ENCODE data around the gene C11orf68.

C11orf68 gene

DNA sequence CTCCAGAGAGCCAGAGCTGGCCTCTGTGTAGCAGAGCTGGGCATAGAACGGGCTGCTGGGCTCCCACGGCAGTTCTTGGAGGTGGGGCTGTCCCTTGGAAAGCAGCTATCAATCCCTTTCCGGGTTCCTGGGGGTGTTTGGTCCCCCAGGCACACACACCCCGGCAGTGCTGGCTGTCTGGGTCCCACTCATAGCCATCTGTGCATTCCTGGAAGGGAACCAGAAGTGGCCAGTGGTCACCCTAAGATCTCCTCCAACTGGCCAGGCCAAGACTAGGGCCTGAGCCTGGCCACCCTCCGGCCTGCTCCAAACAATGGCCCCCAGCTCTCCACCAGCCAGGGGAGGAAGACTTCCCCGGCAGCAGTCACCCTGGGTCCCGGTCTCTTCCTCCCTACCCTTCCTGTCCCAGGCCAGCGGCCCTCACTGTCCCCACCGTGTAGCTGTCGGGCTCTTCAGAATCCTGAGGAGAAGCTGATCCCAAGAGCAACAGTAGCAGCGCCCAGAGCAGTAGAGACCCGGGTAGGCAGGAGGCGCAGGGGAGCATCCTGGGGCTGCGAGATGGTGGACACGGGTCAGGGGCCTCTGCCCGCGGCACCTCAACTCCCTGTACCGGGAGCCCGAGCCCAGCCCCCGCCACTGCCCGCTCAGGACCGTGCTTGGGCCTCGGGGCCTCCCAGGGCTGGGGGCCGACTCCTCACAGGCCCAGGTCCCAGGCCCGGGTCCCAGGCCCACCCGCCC, 46.9 kb downstream of the C11orf68 start:
- no peak for DNase-seq (ENCODE audit: low spot score)

DNA sequence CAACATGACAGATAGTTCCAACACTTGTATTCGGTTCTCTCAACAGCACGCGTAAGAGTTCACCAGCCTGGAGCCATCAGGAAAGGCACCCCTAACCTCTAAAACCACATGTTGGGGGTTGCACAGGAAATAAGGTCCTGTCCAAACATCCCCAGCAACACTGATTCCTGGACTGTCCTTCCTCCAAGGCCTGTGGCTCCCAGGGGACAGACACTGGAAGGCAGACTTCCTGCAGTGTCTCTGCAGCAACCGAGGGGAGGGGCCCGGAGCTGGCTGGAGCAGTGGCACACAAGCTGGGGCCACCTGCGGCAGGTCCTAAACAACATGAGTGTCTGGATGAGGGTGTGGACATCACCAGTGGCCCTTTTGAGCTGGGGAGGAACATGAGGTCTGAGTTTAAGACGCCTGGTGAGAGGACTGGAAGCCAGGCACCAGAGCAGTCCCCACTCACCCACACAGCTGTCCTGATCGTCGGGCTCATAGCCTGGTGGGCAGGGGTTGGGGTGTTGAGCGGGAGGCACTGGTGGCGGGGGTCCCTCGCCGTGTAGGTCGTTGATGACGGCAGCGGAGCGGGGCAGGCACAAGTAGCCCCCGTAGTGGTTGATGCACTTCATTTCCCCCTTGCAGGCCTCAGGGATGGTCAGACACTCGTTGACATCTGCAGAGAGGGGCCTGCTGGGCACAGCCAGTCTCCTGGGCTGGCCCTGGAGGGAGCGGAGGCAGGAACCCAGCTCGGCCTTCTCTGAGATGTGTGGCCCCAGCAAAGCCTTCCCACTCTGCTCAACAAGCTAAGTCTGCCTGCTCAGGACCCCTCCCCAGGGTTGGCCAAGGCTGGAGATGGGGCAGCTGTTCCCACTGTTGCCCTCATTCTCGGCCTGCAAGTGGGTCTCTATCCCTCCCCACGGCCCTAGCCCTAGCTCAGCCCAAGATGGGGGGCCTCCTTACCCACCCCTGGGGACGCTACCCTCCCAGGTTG, 47.9 kb downstream of the C11orf68 start:
- DNase-seq (ENCODE audit: low spot score): no peak

DNA sequence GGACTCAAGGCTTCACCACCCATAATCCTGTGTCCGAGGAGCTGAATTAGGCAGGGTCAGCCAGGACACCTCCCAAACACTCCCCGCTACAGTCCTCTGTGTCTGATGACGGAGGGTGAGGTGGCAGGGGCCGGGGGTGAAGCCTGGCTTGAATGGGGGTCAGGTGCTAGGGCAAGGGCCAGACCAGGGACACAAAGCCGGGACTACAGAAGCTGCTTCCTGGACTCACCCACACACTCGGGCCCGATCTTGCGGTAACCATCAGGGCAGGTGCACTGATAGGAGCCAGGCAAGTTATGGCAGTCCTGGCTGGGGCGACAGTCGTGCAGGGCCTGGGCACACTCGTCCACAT, 48.6 kb downstream of the C11orf68 start:
- no peak for DNase-seq (ENCODE audit: low spot score)

DNA sequence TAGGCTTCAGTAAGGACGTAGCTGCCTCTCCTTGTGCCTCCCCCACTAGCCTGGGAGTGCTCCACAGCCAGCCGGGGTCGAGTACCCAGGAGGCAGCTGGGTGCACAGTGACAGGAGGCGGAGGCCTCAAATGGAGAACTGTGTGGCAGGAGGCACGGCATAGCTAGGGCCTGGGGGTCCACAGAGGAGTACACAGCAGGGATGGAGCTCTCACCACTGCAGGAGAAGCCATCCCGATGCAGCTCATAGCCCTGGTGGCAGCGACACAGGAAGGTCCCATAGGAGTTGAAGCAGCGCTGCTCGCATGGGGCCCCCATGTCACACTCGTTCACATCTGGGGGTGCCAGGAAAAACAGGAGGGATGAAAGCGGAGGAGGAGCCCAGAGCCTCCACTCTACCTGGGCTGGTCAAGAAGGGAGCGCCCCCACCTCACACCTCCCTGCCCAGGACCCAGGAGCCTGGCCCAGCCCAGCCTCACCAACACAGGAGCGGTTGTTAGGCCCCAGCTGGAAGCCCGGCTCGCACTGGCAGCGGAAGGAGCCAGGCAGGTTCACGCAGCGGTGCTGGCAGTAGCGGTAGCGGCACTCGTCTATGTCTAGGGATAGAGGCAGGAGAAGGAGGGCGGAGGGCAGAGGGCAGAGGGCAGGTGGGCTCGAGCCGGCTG, 49.1 kb downstream of the C11orf68 start:
- DNase-seq (ENCODE audit: low spot score): no peak

DNA sequence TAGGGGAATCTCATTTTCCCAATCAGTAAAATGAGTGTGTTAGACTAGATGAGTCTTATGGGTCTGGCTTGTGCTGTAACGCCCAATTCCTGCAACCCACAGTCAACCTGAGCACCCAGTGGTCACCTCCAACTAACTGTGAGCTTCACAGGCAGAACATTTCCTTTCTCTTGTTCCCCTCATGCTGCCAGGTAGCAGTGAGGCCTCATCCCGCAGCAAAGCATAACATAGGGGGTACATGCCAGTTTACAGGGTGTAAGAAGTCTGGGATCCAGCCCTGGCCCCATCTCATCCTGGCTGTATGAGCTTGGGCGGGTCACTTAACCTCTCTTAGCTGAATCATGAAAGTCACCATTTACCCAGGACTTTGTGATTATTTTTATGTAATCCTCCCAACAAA, 50.0 kb downstream of the C11orf68 start:
- DNase-seq (ENCODE audit: low spot score): no peak

DNA sequence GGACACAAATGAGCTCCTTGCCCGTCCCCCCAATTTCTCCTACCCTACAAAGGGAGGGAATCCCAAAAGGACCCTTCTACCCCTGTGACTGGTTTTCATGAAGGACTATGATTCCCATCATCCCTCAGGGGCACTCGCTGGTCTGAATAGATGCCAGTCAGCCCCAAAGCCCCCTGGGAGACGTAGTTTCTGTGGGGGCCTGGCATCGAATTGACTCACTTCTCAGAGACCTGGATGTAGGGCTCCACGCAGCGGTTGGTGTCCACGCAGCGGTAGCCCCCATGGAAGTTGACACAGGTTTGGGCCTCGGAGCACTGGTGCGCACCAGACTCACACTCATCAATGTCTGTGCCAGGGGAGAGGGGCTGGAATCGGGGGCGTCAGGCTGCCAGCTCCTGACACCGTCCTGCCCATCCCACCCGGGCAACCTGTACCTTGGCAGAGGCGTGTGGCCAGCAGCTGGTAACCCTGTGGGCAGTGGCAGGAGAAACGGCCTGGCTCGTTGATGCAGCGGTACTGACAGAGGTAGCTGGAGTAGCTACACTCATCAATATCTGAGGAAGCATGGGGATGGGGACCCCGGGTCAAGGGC, 50.7 kb downstream of the C11orf68 start:
- DNase-seq (ENCODE audit: low spot score): no peak

DNA sequence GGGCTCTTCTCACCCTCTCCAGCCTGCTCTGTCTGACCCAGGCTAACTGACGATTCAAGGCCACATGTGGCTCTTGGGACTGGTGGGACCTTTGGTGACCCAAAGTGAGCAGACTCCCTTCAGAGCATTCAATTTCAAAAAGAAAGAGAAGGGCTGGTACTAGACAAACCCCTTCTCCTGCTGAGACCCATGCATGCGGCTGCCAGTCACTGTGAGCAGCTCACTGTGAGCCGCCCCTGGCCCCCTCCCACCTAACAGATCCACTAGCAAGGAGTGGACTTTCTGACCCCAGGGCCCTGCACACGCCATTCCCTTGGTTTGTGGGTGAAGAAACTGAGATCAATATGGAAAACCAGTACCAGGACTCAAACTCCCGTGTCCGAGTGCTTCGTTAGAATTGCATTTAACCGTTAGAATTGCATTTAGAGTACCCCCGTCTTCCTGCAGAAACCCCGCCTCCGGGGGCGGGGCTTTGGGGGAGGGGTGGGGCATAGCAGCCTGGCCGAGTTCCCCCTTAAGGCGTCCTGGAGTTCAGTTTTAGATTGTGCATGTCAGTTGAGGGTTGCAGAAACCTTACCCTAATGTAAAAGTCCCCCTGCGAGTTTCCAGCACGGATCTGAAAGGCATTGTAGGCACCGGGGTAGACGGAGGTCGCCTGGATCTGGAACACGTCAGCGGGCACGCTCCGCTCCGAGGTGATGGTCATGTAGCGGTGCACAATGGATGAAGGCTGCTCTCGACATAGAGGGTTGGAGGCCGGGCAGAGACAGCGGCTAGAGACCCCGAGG, 51.4 kb downstream of the C11orf68 start:
- DNase-seq (ENCODE audit: low spot score): no peak

Measured in activated CD4-positive, alpha-beta T cell treated with anti-CD3 and anti-CD28 coated beads, Interleukin-2, Interleukin-4, amounts not matched to agents 100 ng/mL and 50 ng/mL, durations not matched to agents 16 hours and 8 hours (primary cell).